CD4-positive, alpha-beta T cell treated with Interleukin-1 beta for 1 hour (primary cell): ENCODE results near the gene DDX39A.
"Not testable (repeated sequence)": the region's sequence is repeated elsewhere in the genome, so short reads cannot be mapped to it uniquely, and the experiment has no call there.

ENCODE experiments used
- DNase-seq, 2 donors: peaks; one replicate each; pipeline ENCODE4 v3.0.0-alpha.2; 2020 to 2022

Gene DDX39A

DNA sequence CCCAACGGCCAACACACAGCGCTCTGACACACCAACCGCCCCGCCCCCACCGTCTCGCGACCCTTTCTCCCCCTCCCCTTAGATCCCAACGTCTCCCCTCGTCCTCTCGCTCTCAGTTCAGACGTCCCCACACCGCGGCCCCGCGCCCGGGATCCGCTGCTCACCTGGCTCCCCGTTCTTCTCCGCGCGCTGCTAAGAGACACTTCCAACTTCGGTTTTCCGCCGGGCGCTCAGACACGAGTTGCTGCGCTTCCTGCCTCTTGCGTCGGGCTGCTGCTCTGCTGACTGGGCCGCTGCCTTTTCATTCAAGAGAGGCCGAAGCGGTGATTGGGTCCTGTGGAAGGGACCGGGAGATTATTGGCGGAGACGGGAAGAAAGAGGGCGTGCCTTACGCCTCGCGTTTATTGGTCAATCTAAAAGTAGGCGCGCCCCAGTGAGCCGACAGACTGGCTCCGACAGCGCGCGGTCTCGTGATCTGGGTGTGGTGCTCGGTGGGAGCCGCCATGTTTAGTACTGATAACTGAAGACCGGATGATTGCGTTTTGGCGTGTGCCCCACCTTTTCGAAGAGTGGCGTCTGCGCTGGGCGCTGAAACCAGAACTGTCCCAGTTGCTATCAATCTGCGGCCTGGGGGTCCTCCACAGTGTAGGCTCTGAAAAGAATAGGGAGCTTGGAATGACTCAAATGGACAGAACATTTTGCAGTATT is at the start of gene DDX39A:
DDX39A (minus strand) TSS at position 236 of the 708 bp plus-strand sequence. CDS start 6,121 bp downstream, outside the sequence.
- DNase-seq: peak; percentile 99

DNA sequence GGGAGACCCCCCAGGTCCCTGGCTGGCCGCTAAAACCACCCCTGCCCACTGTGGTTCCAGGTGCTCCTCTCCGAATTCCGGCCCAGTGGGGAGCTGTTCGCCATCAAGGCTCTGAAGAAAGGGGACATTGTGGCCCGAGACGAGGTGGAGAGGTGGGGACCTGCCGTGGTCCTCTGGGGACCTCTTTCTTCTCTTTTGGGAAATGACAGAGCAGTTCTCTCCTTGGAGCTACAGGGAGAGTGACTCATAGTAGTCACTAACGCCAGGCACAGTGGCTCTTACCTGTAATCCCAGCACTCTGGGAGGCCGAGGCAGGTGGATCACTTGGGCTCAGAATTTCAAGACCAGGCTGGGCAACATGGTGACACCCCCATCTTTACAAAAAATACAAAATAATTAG is 48.7 kb upstream of the DDX39A start:
- DNase-seq: no peak

- no peak for DNase-seq
These were observed 48.2 kb upstream of the DDX39A start for GRCh38 chr19:14467391-14467790.

GRCh38 chr19:14463747-14464146 is 44.6 kb upstream of the DDX39A start:
- DNase-seq: no peak

GRCh38 chr19:14462401-14462800 is 43.3 kb upstream of the DDX39A start:
- not testable (repeated sequence) for DNase-seq

- no peak for DNase-seq
These were observed 41.8 kb upstream of the DDX39A start for GRCh38 chr19:14460935-14461334.

DNA sequence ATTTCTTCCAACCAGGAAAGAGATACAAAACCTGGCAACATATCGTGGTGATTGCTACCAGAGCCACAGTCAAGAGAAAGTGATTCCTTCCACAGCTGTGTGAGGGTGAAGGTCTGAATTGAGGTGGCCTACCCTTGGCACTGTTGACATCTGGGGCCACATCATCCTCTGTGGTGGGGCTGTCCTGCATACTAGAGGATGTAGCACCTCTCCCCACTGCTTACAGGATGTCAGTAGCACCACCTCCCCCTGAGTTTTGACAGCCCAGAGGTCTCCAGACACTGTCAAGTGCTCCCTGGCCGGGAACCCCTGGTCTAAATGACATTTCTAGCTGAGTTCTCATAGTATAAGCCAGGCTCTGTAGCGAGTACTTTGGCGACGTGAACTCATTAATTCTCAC is 40.6 kb upstream of the DDX39A start:
- peak; percentile 55 to 61 for DNase-seq

GRCh38 chr19:14452303-14452702 is 33.2 kb upstream of the DDX39A start:
- DNase-seq: not testable (repeated sequence)

DNA sequence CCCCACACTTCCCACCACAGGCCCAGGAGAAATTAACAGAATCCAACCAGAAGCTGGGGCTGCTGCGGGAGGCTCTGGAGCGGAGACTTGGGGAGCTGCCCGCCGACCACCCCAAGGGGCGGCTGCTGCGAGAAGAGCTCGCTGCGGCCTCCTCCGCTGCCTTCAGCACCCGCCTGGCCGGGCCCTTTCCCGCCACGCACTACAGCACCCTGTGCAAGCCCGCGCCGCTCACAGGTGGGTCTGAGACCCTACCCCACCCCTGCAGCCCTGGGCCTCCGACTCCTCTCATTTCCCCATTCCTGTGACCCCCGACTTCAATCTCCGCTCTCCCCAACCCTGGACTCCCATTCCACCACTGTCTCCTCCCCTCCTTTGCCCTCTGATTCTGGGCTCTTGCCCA is 31.7 kb upstream of the DDX39A start:
- no peak for DNase-seq

GRCh38 chr19:14450168-14450874 is 31.2 kb upstream of the DDX39A start:
- peak; percentile 76 to 80 for DNase-seq

- DNase-seq: no peak
These were observed 30.2 kb upstream of the DDX39A start for GRCh38 chr19:14449321-14449720.

DNA sequence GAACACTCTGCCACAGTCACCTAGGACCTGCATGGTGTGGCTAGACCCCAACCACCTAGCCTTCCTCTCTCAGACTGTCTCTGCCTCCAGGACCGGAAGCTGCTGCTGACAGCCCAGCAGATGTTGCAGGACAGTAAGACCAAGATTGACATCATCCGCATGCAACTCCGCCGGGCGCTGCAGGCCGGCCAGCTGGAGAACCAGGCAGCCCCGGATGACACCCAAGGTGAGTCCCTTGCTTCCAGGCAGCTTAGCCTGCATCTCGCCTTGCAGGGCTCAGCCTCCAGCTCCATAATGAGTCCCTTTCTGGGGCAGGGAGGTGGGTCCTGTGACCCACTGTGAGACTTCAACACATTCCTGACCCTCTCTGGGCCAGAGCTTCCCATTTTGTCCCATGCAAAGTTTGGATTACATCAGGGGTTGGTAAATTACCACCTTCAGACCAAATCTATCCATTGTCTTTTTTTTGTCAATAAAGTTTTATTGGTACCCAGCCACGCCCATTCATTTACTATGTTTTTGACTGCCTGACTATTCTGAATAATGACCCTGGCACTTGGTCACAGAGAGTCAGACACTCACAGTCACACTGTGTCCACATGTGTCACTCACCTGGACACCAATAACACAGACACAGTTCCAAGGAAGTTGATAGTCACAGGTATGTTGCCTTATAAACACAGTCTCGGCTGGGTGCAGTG is 27.3 kb upstream of the DDX39A start:
- no peak for DNase-seq

DNA sequence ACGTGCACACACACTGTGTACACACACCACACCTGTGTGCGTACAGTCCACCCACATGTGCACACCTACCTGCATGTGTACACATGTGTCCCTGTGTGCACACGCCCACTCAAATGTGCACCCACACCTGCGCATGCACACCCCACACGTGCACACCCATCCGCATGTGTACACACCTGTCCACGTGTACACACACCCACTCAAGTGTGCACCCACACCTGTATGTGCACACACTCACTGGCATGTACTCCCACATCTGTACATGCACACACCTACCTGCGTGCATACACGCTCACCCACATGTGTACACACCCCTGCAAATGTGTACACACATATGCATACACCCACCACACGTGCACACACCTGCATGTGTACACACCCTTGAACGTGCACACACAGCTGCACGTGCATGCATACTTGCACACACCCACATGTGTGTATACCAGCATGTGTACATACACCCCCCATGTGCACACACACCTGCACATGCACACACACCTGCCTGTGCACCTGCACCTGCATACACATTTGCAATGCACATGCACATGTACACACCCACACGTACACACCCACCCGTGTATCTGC is 24.6 kb upstream of the DDX39A start:
- no peak for DNase-seq

GRCh38 chr19:14442891-14443631 is 23.9 kb upstream of the DDX39A start:
- DNase-seq: no peak

GRCh38 chr19:14441041-14441938 is 22.1 kb upstream of the DDX39A start:
- DNase-seq: no peak

- DNase-seq: peak; percentile 76 to 81
These were observed 20.9 kb upstream of the DDX39A start for GRCh38 chr19:14440049-14440448.

DNA sequence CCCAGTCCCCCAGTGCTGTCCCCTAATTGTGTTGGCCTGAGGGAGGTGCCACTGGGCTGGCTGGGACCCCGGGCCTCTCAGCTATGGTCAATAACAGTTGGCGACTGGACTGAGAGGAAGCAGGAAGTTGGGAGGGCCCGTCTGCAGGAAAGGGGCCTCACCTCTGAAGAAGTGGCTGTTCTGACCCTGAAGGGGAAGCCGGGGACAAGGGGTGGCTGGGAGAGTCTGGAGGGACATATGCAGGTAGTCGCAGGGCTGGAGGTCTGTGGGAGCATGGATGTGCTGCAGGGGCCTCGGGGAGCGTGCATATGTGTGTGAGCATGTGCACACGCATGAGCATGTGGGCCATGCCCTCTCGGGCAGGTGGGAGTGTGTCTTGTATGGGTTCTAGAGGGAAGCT is 19.9 kb upstream of the DDX39A start:
- no peak for DNase-seq

DNA sequence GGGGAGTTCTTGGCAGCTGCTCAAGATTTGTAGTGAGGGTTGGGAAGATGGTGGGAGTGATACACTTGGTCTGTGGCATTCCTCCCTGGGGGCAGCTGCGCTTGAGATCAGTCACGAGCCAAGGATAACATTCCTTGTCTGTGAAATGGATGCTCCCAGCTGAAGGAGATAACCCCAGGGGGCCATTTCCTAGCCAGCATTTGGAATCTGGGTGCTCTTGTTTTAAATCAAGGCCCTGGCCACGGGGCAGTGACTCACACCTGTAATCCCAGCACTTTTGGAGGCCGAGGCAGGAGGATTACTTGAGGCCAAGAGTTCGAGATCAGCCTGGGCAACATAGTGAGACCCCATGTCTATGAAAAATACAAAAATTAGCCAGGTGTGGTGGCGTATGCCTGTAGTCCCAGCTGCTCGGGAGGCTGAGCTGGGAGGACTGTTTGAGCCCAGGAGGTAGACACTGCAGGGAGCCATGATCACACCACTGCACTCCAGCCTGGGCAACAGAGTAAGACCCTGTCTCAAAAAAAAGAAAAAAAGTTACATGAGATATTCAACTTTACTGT is 18.5 kb upstream of the DDX39A start:
- no peak for DNase-seq

GRCh38 chr19:14435320-14436050 is 16.3 kb upstream of the DDX39A start:
- no peak for DNase-seq

DNA sequence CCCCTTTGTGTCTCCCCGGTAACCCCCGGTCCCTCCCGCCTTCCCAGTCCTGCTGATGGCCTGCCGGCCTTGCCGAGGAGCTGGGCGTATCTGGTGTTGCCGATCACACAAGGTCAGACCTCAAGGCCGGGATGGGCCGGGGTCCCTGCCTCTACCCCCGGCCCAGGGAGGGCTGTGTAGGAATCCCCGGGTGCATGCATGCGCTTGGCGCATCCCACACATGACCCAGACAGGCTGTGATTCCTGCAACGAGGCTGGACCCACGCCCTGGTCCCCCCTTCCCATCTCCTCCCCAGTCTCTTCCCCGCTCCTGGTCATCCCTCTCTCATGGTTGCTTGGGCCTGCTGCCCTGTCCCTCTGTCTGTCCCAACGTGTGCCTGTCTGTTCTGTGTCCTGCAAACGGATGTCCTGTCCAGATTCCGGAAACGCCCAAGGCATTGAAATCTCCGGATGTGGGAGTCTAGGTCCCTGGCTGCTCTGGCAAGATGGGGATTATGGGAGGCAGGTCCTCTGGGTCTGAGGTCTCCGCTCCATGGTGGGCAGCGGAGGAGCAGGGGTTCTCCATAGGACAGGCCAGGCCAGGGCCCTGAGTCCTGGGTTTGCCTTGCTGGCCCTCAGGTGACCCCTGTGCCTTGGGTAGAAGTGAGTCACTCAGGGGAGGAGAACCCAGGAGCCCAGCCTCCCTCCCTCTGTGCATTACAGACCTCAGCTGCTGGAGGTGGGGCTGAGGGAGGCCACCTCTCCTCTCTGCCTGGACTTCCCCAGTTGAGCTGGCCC is 15.6 kb upstream of the DDX39A start:
- DNase-seq: peak; percentile 43 to 74
